Left lung (tissue), 10 donors: ENCODE measurements around the gene CER1. TPM values are rescaled to one million over a fixed set of nuclear protein-coding genes. Genes with fewer than 3 reads are reported as not detected.
A peak's percentile ranks its signal among the peaks of the same experiment; 100 is the strongest.

Experiments used
- ATAC-seq: fragments of 200-7000 bp; cut with Tn5 transposase; one replicate; pipeline ENCODE4 v1.9.1; 2020; ENCODE audit warnings: moderate library complexity
- DNase-seq, 4 donors: peaks; one replicate each; pipeline ENCODE4 v3.0.0-alpha.2; 2013 to 2020
- H3K27ac ChIP-seq, 2 donors: fragments of 200-600 bp; sonication (generic) in 1 of 2; one replicate each; pipeline versions ENCODE4 v1.5.0 to v1.8.0; 2020 to 2021
- H3K27me3 ChIP-seq, 2 donors: fragments of 200-600 bp; sonication (generic) in 1 of 2; one replicate each; pipeline versions ENCODE4 v1.5.0 to v1.8.0; 2020 to 2021
- H3K36me3 ChIP-seq, 2 donors: fragments of 200-600 bp; sonication (generic) in 1 of 2; one replicate each; pipeline versions ENCODE4 v1.5.0 to v1.8.0; 2020 to 2021
- H3K4me1 ChIP-seq, 2 donors: fragments of 200-600 bp; one replicate each; pipeline ENCODE4 v1.8.0; 2021
- H3K4me3 ChIP-seq, 2 donors: fragments of 200-600 bp; sonication (generic) in 1 of 2; one replicate each; pipeline versions ENCODE4 v1.5.0 to v1.8.0; 2020 to 2021; ENCODE audit warnings: mild to moderate bottlenecking in 1 of 2
- H3K9me3 ChIP-seq, 2 donors: fragments of 200-600 bp; sonication (generic) in 1 of 2; one replicate each; pipeline versions ENCODE4 v1.5.0 to v1.8.0; 2020 to 2021
- CTCF ChIP-seq, 2 donors: fragments of 200-600 bp; sonication (generic) in 1 of 2; IDR thresholded peaks; one replicate each; pipeline versions ENCODE4 v1.5.0 to v1.8.0; 2021; ENCODE audit warnings: antibody characterized with exemption in 2 of 2
- intact Hi-C, 2 donors: fragments of 100-400 bp; cut with DNase I; formaldehyde crosslinking; loops; one replicate each; pipeline versions ENCODE4 v1.11.2 to v1.14.2; 2022
- polyA plus RNA-seq, 6 donors: library from polyadenylated mRNA; unstranded; fragments of 120-200 nt; gene quantifications; one replicate each; pipeline ENCODE4 v1.2.1, GENCODE V29; 2013; ENCODE audit not compliant: insufficient read length in 6 of 6
- total RNA-seq, 2 donors: library from RNA; stranded (reverse); fragmentation: NEBNext Ultra II Directional; extraction: Animal tissue kit (Norgen Biotek cat#: 25700); gene quantifications; one replicate each; pipeline ENCODE4 v1.2.1, GENCODE V29; 2021
- donor health status: DM: no; HTN: yes; CAD: no.
- donor health status: DM: no; HTN: no; CAD: no.

The CER1 gene
- total and polyA plus RNA-seq, 8 donors: 0.22 to 0.65 (median 0.37) TPM; not detected in 2

- Histone ChIP-seq H3K4me1 (no peaks in the 10 kb centered on the region), H3K27me3 (no peaks in the 10 kb centered on the region), H3K9me3 (no peaks in the 10 kb centered on the region), H3K36me3 (no peaks in the 10 kb centered on the region), H3K4me3 (no peak overlapping the region), H3K27ac (no peak overlapping the region)
- ATAC-seq: no peak
- intact Hi-C loops: no loop called here
- TF ChIP-seq CTCF (IDR thresholded peaks at IDR 0.05): no peak
- DNase-seq: peak in 2 of 4 donors; percentile 35 to 42
Observed at GRCh38 chr9:14752271-14752670, 29.7 kb upstream of the CER1 start.

DNA sequence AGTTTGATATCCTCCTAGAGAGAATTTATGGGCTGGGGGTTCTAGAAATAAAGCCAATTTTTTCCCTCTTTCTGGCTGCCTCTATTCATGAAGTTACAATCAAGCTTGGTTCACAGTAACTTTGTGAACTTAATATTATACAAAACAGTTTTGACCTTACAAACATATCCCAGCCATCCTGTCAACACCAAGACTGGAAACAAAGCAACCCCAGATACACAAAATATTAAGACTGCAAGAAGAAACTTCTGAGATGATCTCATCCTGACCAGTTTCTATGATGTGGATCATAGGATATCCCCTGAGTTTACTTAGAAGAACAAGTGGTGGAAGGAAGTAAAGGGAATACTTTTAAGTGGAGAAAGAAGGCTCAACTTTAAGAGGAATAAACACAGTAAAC, 28.3 kb upstream of the CER1 start:
- TF ChIP-seq CTCF (IDR thresholded peaks at IDR 0.05): no peak
- ATAC-seq (no peak), DNase-seq (no peak)
- intact Hi-C loops: no loop called here
- no peaks in the 10 kb centered on the region for H3K9me3 ChIP-seq
- H3K4me1 ChIP-seq: no peaks in the 10 kb centered on the region
- H3K4me3 ChIP-seq: no peak overlapping the region
- no peaks in the 10 kb centered on the region for H3K36me3 ChIP-seq
- H3K27ac ChIP-seq: no peak overlapping the region
- no peaks in the 10 kb centered on the region for H3K27me3 ChIP-seq

DNA sequence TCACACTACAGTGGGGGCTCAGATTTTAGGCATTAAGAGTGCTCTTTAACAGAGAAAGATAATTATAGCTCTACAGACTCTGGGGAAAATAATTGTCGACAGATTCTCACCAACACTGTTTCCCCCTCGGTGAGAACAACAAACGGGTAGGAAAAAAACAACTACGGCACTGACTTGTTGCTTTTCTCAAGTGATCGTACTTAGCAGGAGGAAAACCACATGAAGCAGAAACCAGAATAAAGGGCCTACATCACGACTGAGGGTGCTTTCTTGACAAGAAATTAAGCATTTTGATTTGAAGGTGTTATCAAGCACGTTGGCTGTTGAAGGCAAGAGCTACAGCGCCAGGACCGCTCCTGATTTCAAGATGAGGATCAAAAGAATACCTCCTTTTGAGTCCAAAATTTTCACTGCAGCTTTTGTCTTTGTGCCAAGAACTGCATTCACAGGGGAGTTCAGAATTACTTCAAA, 27.2 kb upstream of the CER1 start:
- DNase-seq (peak in 1 of 4 donors; percentile 8), ATAC-seq (no peak)
- no peaks in the 10 kb centered on the region for H3K27me3 ChIP-seq
- no peaks in the 10 kb centered on the region for H3K36me3 ChIP-seq
- TF ChIP-seq CTCF (IDR thresholded peaks at IDR 0.05): no peak
- H3K4me3 ChIP-seq: no peak overlapping the region
- no peaks in the 10 kb centered on the region for H3K4me1 ChIP-seq
- intact Hi-C loops: no loop called here
- H3K27ac ChIP-seq: no peak overlapping the region
- H3K9me3 ChIP-seq: no peaks in the 10 kb centered on the region

DNA sequence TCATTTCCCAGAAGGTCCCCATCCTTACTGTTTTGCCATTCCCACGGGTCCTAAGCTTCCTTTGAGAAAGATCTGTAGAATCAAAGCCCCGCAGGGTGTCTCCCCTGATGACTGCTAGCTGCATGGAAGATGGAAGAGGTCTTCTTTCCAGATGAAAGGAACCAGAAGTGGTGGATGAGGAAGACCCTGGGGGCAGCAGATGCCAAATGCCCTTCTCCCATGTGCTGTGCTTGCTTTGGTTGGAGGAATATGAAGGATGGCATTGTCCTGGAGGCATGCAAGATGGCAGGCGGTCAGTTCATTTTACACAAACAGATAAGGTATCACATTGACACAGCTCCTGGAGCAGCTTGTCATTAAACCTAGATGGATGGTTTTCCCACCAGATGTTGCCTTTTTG, 25.8 kb upstream of the CER1 start:
- no peaks in the 10 kb centered on the region for H3K4me1 ChIP-seq
- H3K9me3 ChIP-seq: no peaks in the 10 kb centered on the region
- ATAC-seq (no peak), DNase-seq (no peak)
- H3K36me3 ChIP-seq: no peaks in the 10 kb centered on the region
- no peak overlapping the region for H3K27ac ChIP-seq
- H3K27me3 ChIP-seq: no peaks in the 10 kb centered on the region
- no peak for TF ChIP-seq CTCF (IDR thresholded peaks at IDR 0.05)
- intact Hi-C loops: no loop called here
- H3K4me3 ChIP-seq: no peak overlapping the region

DNA sequence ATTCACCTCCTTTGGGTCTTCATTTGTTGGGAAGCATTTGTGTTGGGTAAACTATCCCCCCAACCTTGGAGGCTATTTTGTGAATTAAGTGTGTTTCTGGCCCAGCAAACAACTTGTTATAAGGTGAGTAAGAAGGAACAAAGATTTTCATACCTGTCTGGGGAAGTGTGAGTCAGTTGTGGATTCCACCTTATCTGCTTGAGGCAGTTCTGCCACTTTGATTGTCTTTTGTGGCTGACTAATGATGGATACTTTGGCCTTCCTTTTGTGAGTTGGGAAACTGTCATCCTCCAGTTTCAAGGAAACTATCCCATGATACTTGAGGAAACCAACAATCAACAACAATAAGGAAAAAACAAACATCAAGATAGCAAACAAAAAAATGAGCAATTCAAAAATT, 24.6 kb upstream of the CER1 start:
- DNase-seq: no peak
- H3K27ac ChIP-seq: no peak overlapping the region
- no peak for TF ChIP-seq CTCF (IDR thresholded peaks at IDR 0.05)
- ATAC-seq: no peak
- H3K9me3 ChIP-seq: no peaks in the 10 kb centered on the region
- intact Hi-C loops: no loop called here
- H3K27me3 ChIP-seq: no peaks in the 10 kb centered on the region
- no peaks in the 10 kb centered on the region for H3K4me1 ChIP-seq
- H3K36me3 ChIP-seq: no peaks in the 10 kb centered on the region
- H3K4me3 ChIP-seq: no peak overlapping the region
